Measurements from ENCODE around the gene SEC31B. TPM values are rescaled to one million over a fixed set of nuclear protein-coding genes. Genes with fewer than 3 reads are reported as not detected.

The SEC31B gene
- total and polyA plus RNA-seq, 2 experiments from 2014 or later = 5.4 to 7.7 TPM

DNA sequence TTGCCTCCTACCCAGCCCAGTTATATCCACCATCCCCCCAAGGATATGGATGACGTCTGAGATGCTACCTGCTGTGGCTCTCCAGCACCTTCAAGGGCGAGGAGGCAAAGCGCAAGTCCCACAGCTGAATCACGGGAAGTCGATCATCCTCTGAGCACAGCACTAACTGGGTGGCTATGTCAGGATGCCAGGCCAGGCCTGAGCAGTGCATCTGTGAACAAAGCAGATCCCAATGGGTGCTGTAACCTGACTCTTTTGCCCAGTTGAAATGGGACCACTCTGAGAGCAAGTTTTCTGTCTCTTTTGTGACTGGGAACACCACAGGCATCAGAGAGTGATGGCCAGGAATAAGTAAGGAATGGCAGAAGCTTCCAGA is 12.3 kb downstream of the SEC31B start:
- H3K36me3 ChIP-seq (replicated peaks; ENCODE audit: insufficient read depth, low read depth) = no peaks in the 10 kb centered on the region

GRCh38 chr10:100506596-100507356 is 12.9 kb downstream of the SEC31B start:
- WGBS (ENCODE audit: low lambda C conversion rate, missing lambda C conversion rate) = 87% methylated on average over 5 of the region's 5 CpGs
- Histone ChIP-seq H2AFZ (no peak overlapping the region), H3K4me1 (ENCODE audit: insufficient read depth) (peaks cover 16% of the 10 kb centered on the region), H3K9me3 (ENCODE audit: low read depth) (no peaks in the 10 kb centered on the region), H3K9me2 (replicated peaks; ENCODE audit: insufficient read depth) (no peaks in the 10 kb centered on the region), H3K4me2 (no peak overlapping the region), H4K20me1 (ENCODE audit: insufficient read depth, poor library complexity, severe bottlenecking) (no peaks in the 10 kb centered on the region), H3K79me2 (no peaks in the 10 kb centered on the region), H3K27me3 (no peaks in the 10 kb centered on the region), H3K27ac (no peak overlapping the region), H3K36me3 (replicated peaks; ENCODE audit: insufficient read depth, low read depth) (no peaks in the 10 kb centered on the region), H3K4me3 (no peak overlapping the region)
- TF ChIP-seq EZH2 (IDR thresholded peaks at IDR 0.05; ENCODE audit: borderline replicate concordance) (no peak), CTCF (IDR thresholded peaks at IDR 0.05; ENCODE audit: poor library complexity) (no peak), EZH2phosphoT487 (IDR thresholded peaks at IDR 0.05; ENCODE audit: low read depth, severe bottlenecking, unreplicated experiment) (no peak)
- DNase-seq (ENCODE audit: low spot score) = no peak

More for the DNA sequence above, 12.3 kb downstream of the SEC31B start:
- Histone ChIP-seq H3K4me1 (ENCODE audit: insufficient read depth) (peaks cover 16% of the 10 kb centered on the region), H2AFZ (no peak overlapping the region), H3K4me3 (no peak overlapping the region), H4K20me1 (ENCODE audit: insufficient read depth, poor library complexity, severe bottlenecking) (no peaks in the 10 kb centered on the region), H3K9me3 (ENCODE audit: low read depth) (no peaks in the 10 kb centered on the region), H3K9me2 (replicated peaks; ENCODE audit: insufficient read depth) (no peaks in the 10 kb centered on the region), H3K27ac (no peak overlapping the region), H3K27me3 (no peaks in the 10 kb centered on the region), H3K4me2 (no peak overlapping the region), H3K79me2 (no peaks in the 10 kb centered on the region)
- WGBS (ENCODE audit: low lambda C conversion rate, missing lambda C conversion rate) = 96% methylated on average over 5 of the region's 5 CpGs
- no peak for TF ChIP-seq CTCF (IDR thresholded peaks at IDR 0.05; ENCODE audit: poor library complexity)
- TF ChIP-seq EZH2 (IDR thresholded peaks at IDR 0.05; ENCODE audit: borderline replicate concordance) = no peak
- TF ChIP-seq EZH2phosphoT487 (IDR thresholded peaks at IDR 0.05; ENCODE audit: low read depth, severe bottlenecking, unreplicated experiment) = no peak
- no peak for DNase-seq (ENCODE audit: low spot score)

DNA sequence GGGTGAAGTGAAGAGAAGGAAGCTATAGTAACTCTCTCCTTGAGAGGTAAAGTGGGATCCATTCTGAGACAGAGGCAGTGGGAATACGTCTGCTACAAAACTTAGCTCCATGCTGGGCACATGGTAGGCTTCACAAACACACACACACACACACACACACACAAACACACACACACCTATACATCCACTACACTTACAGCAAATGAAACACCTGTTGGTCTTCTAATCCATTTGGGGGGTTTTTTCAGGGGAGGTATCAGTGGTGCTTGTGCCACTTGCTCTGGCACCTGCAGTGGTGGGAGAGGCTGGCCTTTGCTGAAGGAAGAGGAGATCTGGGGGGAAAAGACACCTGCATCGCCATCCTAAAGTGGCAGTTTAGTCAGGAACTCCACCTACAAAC is 14.5 kb downstream of the SEC31B start:
- Histone ChIP-seq H3K36me3 (replicated peaks; ENCODE audit: insufficient read depth, low read depth) (no peaks in the 10 kb centered on the region), H3K4me2 (no peak overlapping the region), H3K9me2 (replicated peaks; ENCODE audit: insufficient read depth) (no peaks in the 10 kb centered on the region), H3K27ac (no peak overlapping the region), H3K9me3 (ENCODE audit: low read depth) (no peaks in the 10 kb centered on the region), H4K20me1 (ENCODE audit: insufficient read depth, poor library complexity, severe bottlenecking) (no peaks in the 10 kb centered on the region), H3K27me3 (no peaks in the 10 kb centered on the region), H3K79me2 (no peaks in the 10 kb centered on the region), H3K4me3 (no peak overlapping the region), H2AFZ (no peak overlapping the region), H3K4me1 (ENCODE audit: insufficient read depth) (peaks cover 16% of the 10 kb centered on the region)
- WGBS (ENCODE audit: low lambda C conversion rate, missing lambda C conversion rate) = 100% methylated on average over 2 of the region's 2 CpGs
- TF ChIP-seq EZH2phosphoT487 (IDR thresholded peaks at IDR 0.05; ENCODE audit: low read depth, severe bottlenecking, unreplicated experiment) = no peak
- DNase-seq (ENCODE audit: low spot score) = no peak

DNA sequence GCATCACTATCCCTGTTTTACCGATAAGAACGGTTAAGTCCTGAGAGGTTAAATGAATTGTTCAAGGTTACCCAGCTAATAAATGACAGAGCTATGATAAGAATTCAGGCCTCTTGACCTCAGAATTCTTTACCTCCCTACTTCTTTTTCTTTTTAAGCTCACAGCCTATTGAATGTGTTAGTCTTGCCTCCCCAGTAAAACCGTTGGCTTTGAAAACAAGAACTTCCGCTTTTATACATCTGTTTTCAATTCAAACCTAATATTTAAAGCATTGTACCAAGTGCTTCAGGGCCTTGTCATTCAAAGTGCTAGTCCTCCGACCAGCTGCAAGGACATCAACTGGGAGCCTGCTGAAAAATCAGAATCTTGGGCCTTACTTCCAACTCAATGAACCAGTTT is 15.6 kb downstream of the SEC31B start:
- Histone ChIP-seq H3K4me1 (ENCODE audit: insufficient read depth) (peaks cover 16% of the 10 kb centered on the region), H3K27ac (no peak overlapping the region), H3K79me2 (no peaks in the 10 kb centered on the region), H3K4me2 (peak overlapping the region; percentile 9), H3K36me3 (replicated peaks; ENCODE audit: insufficient read depth, low read depth) (no peaks in the 10 kb centered on the region), H4K20me1 (ENCODE audit: insufficient read depth, poor library complexity, severe bottlenecking) (no peaks in the 10 kb centered on the region), H3K9me3 (ENCODE audit: low read depth) (no peaks in the 10 kb centered on the region), H3K4me3 (no peak overlapping the region), H3K27me3 (no peaks in the 10 kb centered on the region), H2AFZ (no peak overlapping the region), H3K9me2 (replicated peaks; ENCODE audit: insufficient read depth) (no peaks in the 10 kb centered on the region)
- TF ChIP-seq CTCF (IDR thresholded peaks at IDR 0.05; ENCODE audit: poor library complexity) = no peak
- no peak for TF ChIP-seq EZH2 (IDR thresholded peaks at IDR 0.05; ENCODE audit: borderline replicate concordance)
- no peak for TF ChIP-seq EZH2phosphoT487 (IDR thresholded peaks at IDR 0.05; ENCODE audit: low read depth, severe bottlenecking, unreplicated experiment)
- 30% methylated on average over 5 of the region's 5 CpGs for WGBS (ENCODE audit: low lambda C conversion rate, missing lambda C conversion rate)
- DNase-seq (ENCODE audit: low spot score) = no peak
